Tibial nerve (tissue), 4 donors: ENCODE measurements around the gene COL2A1. TPM values are rescaled to one million over a fixed set of nuclear protein-coding genes. Genes with fewer than 3 reads are reported as not detected.

Experiments
- DNase-seq, 2 donors: peaks; one replicate each; pipeline ENCODE4 v3.0.0-alpha.2; 2019; ENCODE audit warnings: low spot score in 2 of 2
- H3K27ac ChIP-seq, 4 donors: fragments of 200-600 bp; sonication (generic) in 3 of 4; one replicate each; pipeline ENCODE4 v1.5.1; 2017 to 2019; ENCODE audit warnings: mild to moderate bottlenecking in 1 of 4
- H3K27me3 ChIP-seq, 2 donors: fragments of 200-600 bp; sonication (generic) in 1 of 2; one replicate each; pipeline versions ENCODE4 v1.5.1 to v1.6.0; 2017 to 2019
- H3K36me3 ChIP-seq, 3 donors: fragments of 200-600 bp; sonication (generic); one replicate each; pipeline ENCODE4 v1.5.1; 2018 to 2019
- H3K4me1 ChIP-seq, 4 donors: fragments of 200-600 bp; sonication (generic) in 3 of 4; one replicate each; pipeline ENCODE4 v1.5.1; 2017 to 2019
- H3K4me3 ChIP-seq, 4 donors: fragments of 200-600 bp; sonication (generic) in 3 of 4; one replicate each; pipeline ENCODE4 v1.5.1; 2017 to 2019; ENCODE audit warnings: mild to moderate bottlenecking in 1 of 4, moderate library complexity in 1 of 4
- H3K9me3 ChIP-seq, 4 donors: fragments of 200-600 bp; sonication (generic) in 3 of 4; one replicate each; pipeline ENCODE4 v1.5.1; 2017 to 2019
- CTCF ChIP-seq, 5 experiments: fragments of 200-600 bp in 3 of 5; fragments of 450-650 bp in 2 of 5; sonication (generic) in 3 of 5; IDR thresholded peaks; one replicate each; pipeline ENCODE4 v1.5.1; 2016 to 2019; ENCODE audit warnings: antibody characterized with exemption in 5 of 5, mild to moderate bottlenecking in 3 of 5, moderate library complexity in 2 of 5
- EP300 ChIP-seq, 2 donors: sonication (generic); formaldehyde crosslinking; IDR thresholded peaks; one replicate each; pipeline ENCODE4 v1.6.1; 2017; ENCODE audit warnings: antibody characterized with exemption in 2 of 2, mild to moderate bottlenecking in 1 of 2
- POLR2A ChIP-seq, 2 donors: fragments of 450-650 bp; IDR thresholded peaks; one replicate each; pipeline ENCODE4 v1.6.1; 2017; ENCODE audit warnings: antibody characterized with exemption in 2 of 2, mild to moderate bottlenecking in 2 of 2, moderate library complexity in 2 of 2
- WGBS, 2 donors: methylation state at CpG; one replicate each; pipeline ENCODE4 v1.1.5; 2018; 5-methylcytosine and 5-hydroxymethylcytosine counted together
- total RNA-seq, 4 donors: library from RNA; depleted of rRNA; stranded (reverse); fragments of >200 nt; gene quantifications; one replicate each; pipeline ENCODE4 v1.1.0, GENCODE V29; 2016

Gene COL2A1
- total RNA-seq, 4 donors from 2014 or later = not detected

- no peak for DNase-seq
- Histone ChIP-seq H3K9me3 (no peaks in the 10 kb centered on the region), H3K4me3 (no peak overlapping the region), H3K36me3 (no peaks in the 10 kb centered on the region), H3K27me3 (no peaks in the 10 kb centered on the region), H3K4me1 (no peaks in the 10 kb centered on the region), H3K27ac (no peak overlapping the region)
- 93 to 97% methylated on average over 6 to 16 of the region's 16 CpGs for WGBS, 2 donors
- TF ChIP-seq CTCF (IDR thresholded peaks at IDR 0.05) = no peak
- TF ChIP-seq EP300 (IDR thresholded peaks at IDR 0.05) = no peak
- TF ChIP-seq POLR2A (IDR thresholded peaks at IDR 0.05) = no peak
Observed at GRCh38 chr12:47975036-47975620, 29.1 kb downstream of the COL2A1 start.

DNA sequence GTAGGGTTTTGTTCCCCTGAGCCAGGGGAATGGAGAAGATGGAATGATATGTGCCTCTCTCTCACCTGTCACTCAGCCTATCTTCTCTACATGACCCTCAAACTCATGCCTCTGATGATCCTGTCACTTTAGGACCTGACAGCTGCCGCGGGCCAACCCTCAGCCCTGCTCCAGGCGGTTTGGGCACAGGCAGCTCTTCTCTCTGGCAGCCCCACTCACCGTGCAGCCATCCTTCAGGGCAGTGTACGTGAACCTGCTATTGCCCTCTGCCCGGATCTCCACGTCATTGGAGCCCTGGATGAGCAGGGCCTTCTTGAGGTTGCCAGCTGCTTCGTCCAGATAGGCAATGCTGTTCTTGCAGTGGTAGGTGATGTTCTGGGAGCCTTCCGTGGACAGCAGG is 30.4 kb downstream of the COL2A1 start:
- Histone ChIP-seq H3K4me3 (no peak overlapping the region), H3K4me1 (no peaks in the 10 kb centered on the region), H3K9me3 (no peaks in the 10 kb centered on the region), H3K36me3 (peaks cover 0 to 7% (median 0%) of the 10 kb centered on the region in 3 donors), H3K27me3 (no peaks in the 10 kb centered on the region), H3K27ac (no peak overlapping the region)
- no peak for TF ChIP-seq EP300 (IDR thresholded peaks at IDR 0.05)
- no peak for TF ChIP-seq CTCF (IDR thresholded peaks at IDR 0.05)
- TF ChIP-seq POLR2A (IDR thresholded peaks at IDR 0.05) = no peak
- DNase-seq = no peak
- WGBS, 2 donors = 90% methylated on average over 6 to 9 of the region's 9 CpGs

DNA sequence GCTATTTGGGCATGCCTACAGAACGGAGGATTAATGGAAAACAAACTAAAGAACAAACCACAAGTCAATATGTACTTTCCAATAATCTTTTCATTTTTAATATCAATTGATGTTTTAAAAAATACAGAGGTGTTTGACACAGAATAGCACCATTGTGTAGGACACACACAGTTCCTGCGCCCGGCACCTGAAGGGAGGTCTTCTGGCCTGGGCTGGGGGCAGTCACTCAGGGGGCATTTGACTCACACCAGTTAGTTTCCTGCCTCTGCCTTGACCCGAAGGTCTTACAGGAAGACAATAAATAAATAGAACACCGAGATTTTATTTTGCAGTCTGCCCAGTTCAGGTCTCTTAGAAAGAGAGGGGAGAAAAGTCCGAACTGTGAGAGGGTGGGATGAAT is 31.4 kb downstream of the COL2A1 start:
- WGBS, 2 donors = 71 to 74% methylated on average over 6 of the region's 6 CpGs
- Histone ChIP-seq H3K36me3 (peaks cover 0 to 14% (median 0%) of the 10 kb centered on the region in 3 donors), H3K9me3 (no peaks in the 10 kb centered on the region), H3K4me3 (no peak overlapping the region), H3K4me1 (peaks cover 0 to 5% (median 0%) of the 10 kb centered on the region in 4 donors), H3K27ac (no peak overlapping the region), H3K27me3 (no peaks in the 10 kb centered on the region)
- DNase-seq = no peak
- no peak for TF ChIP-seq CTCF (IDR thresholded peaks at IDR 0.05)
- no peak for TF ChIP-seq EP300 (IDR thresholded peaks at IDR 0.05)
- no peak for TF ChIP-seq POLR2A (IDR thresholded peaks at IDR 0.05)

DNA sequence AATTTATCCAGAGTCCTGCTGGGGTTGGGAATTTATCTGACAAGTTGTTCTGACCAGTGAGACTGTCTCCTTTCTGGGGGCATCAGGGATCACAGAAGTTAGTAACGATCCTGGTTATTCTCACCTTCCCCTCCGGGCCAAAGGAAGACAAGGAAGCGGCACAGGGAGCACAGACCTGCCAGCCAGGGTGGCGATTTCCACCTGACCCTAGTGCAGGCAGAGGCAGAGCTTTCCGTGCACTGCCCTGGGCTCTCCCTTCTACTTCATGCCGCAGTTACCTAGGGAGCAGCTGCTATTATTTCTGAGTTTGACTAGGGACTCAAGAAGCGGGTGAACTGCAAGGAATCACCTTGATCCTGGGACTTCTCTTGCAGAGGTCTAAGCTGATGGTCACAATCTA is 33.4 kb downstream of the COL2A1 start:
- peaks cover 0 to 31% (median 0%) of the 10 kb centered on the region in 3 donors for H3K36me3 ChIP-seq

More for the DNA sequence above, 33.4 kb downstream of the COL2A1 start:
- H3K4me3 ChIP-seq = no peak overlapping the region
- no peak for TF ChIP-seq CTCF (IDR thresholded peaks at IDR 0.05)
- TF ChIP-seq EP300 (IDR thresholded peaks at IDR 0.05) = no peak
- no peak for TF ChIP-seq POLR2A (IDR thresholded peaks at IDR 0.05)
- WGBS, 2 donors = 84 to 91% methylated on average over 7 of the region's 7 CpGs
- H3K27me3 ChIP-seq = no peaks in the 10 kb centered on the region
- H3K27ac ChIP-seq = no peak overlapping the region
- no peaks in the 10 kb centered on the region for H3K9me3 ChIP-seq
- H3K4me1 ChIP-seq = peaks cover 0 to 18% (median 3%) of the 10 kb centered on the region in 4 donors
- DNase-seq = no peak
